Liver (tissue), 3 donors: ENCODE data around the gene PLPPR5.

Experiments used
- EGR1 ChIP-seq, 2 donors: IDR thresholded peaks; 2 replicates each; pipeline ENCODE4 v1.6.1; 2016 to 2018; ENCODE audit warnings: antibody characterized with exemption in 2 of 2, low read depth in 2 of 2
- FOXA1 ChIP-seq: IDR thresholded peaks from 2 replicates; pipeline ENCODE4 v1.6.1; 2016; ENCODE audit warnings: antibody characterized with exemption
- RXRA ChIP-seq, 2 donors: IDR thresholded peaks; 2 replicates each; pipeline ENCODE4 v1.6.1; 2017 to 2018; ENCODE audit warnings: antibody characterized with exemption in 2 of 2, mild to moderate bottlenecking in 1 of 2
- SP1 ChIP-seq: IDR thresholded peaks from 2 replicates; pipeline ENCODE4 v1.6.1; 2018; ENCODE audit warnings: antibody characterized with exemption, mild to moderate bottlenecking
- TF ChIP-seq, protein P1 (sequence below): fragments of 150-350 bp; IDR thresholded peaks from 2 replicates; pipeline ENCODE4 v1.5.1; 2017; ENCODE audit warnings: improper control_type of control experiment, low read depth, low read length; ENCODE audit not compliant: missing input control
- donor health status: healthy.
- donor health status: healthy.

DNA sequence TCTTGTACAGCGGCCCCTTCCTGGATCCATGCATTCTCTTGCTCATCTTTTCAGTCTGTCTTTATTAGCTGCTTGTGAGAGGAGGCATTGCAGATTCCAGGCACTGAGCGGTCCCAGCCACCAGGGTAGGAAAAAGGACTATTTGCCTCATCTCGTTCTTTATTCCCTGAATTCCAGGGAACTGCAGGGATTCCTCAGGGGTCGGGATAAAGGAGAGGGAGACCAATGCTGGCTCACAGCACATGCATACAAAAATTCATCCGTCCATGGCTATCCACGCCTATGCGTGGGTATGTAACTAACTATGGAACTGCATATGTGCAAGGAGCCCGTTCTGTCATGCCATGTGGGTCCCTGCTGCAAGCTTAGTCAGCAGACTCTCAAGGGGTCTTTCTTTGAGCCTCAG, 879 bp upstream of the PLPPR5 start:
- TF ChIP-seq RXRA (IDR thresholded peaks at IDR 0.05) (no peak), EGR1 (IDR thresholded peaks at IDR 0.05; ENCODE audit: low read depth in 2 of 2) (no peak), SP1 (no peak), FOXA1 (no peak)
- TF ChIP-seq, protein P1, sequence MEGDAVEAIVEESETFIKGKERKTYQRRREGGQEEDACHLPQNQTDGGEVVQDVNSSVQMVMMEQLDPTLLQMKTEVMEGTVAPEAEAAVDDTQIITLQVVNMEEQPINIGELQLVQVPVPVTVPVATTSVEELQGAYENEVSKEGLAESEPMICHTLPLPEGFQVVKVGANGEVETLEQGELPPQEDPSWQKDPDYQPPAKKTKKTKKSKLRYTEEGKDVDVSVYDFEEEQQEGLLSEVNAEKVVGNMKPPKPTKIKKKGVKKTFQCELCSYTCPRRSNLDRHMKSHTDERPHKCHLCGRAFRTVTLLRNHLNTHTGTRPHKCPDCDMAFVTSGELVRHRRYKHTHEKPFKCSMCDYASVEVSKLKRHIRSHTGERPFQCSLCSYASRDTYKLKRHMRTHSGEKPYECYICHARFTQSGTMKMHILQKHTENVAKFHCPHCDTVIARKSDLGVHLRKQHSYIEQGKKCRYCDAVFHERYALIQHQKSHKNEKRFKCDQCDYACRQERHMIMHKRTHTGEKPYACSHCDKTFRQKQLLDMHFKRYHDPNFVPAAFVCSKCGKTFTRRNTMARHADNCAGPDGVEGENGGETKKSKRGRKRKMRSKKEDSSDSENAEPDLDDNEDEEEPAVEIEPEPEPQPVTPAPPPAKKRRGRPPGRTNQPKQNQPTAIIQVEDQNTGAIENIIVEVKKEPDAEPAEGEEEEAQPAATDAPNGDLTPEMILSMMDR: no peak
